WI38 (cell line): Measurements from ENCODE around the gene SLC11A2.

Experiments
- H3K4me3 ChIP-seq: 2 replicates; pipeline ENCODE4 v1.5.1; 2011; ENCODE audit warnings: low read depth, mild to moderate bottlenecking, control low read depth, low read length
- TF ChIP-seq, protein P1 (sequence below): IDR thresholded peaks from 2 replicates; pipeline ENCODE4 v1.5.1; 2012; ENCODE audit warnings: low read depth, mild to moderate bottlenecking, control low read depth, low read length

The SLC11A2 gene

DNA sequence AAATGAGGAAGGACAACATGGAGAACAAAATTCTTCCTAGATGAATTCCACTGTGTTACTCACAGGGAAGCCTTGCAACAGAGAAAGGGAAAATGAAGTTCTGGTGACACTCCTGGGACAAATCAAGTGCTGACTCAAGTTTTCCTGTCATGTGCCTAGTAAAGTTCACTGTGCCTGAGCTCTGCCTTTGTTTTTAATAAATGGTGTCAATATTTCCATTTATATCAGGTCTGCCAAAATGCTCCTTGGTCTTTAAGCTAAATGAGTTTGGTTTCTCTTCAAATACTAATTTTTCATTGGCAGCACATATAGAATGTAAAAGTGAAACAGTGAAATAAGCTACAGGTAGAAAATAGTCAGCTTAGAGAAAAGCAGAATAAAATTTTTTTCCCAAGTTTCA, 40.9 kb downstream of the SLC11A2 start:
- no peak overlapping the region for H3K4me3 ChIP-seq
- TF ChIP-seq, protein P1, sequence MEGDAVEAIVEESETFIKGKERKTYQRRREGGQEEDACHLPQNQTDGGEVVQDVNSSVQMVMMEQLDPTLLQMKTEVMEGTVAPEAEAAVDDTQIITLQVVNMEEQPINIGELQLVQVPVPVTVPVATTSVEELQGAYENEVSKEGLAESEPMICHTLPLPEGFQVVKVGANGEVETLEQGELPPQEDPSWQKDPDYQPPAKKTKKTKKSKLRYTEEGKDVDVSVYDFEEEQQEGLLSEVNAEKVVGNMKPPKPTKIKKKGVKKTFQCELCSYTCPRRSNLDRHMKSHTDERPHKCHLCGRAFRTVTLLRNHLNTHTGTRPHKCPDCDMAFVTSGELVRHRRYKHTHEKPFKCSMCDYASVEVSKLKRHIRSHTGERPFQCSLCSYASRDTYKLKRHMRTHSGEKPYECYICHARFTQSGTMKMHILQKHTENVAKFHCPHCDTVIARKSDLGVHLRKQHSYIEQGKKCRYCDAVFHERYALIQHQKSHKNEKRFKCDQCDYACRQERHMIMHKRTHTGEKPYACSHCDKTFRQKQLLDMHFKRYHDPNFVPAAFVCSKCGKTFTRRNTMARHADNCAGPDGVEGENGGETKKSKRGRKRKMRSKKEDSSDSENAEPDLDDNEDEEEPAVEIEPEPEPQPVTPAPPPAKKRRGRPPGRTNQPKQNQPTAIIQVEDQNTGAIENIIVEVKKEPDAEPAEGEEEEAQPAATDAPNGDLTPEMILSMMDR, result no peak

GRCh38 chr12:50984586-50985298, 41.4 kb downstream of the SLC11A2 start:
- TF ChIP-seq, protein P1, result no peak
- H3K4me3 ChIP-seq, result no peak overlapping the region

- TF ChIP-seq, protein P1, result no peak
- H3K4me3 ChIP-seq, result no peak overlapping the region
Measured at GRCh38 chr12:50981319-50982239, 44.6 kb downstream of the SLC11A2 start.

GRCh38 chr12:50980545-50980944, 45.6 kb downstream of the SLC11A2 start:
- no peak overlapping the region for H3K4me3 ChIP-seq
- TF ChIP-seq, protein P1, result no peak

GRCh38 chr12:50979369-50980052, 46.7 kb downstream of the SLC11A2 start:
- TF ChIP-seq, protein P1, result no peak

DNA sequence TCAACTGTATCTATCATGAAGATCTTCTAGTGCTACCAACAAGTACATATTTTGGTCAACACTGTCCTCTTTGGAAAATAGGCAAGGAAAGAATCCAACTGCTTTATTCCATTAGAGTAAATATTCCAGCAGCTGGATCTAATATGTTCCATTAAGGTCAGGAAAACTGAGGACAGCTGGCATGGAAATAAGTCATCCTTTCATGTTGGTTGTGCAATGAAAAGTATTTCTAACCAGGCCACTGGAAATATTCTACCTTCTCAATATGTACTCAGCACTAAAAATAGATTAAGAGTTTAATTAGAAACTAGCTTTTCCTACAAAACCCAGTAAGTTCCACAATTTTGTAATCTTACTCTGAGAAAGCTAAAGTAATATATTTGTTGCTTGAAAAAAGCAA, 54.2 kb downstream of the SLC11A2 start:
- TF ChIP-seq, protein P1, result no peak
- H3K4me3 ChIP-seq, result no peak overlapping the region

More at GRCh38 chr12:50979369-50980052, 46.7 kb downstream of the SLC11A2 start:
- no peak overlapping the region for H3K4me3 ChIP-seq
